ENCODE measurements around the gene WWOX. TPM values are rescaled to one million over a fixed set of nuclear protein-coding genes. Genes with fewer than 3 reads are reported as not detected.
"Not testable (repeated sequence)": the region's sequence is repeated elsewhere in the genome, so short reads cannot be mapped to it uniquely, and the experiment has no call there.

Gene WWOX
- total RNA-seq, 1 experiment from 2014 or later: 18.0 TPM

GRCh38 chr16:79185711-79186110 is 1086.3 kb downstream of the WWOX start:
- no peak for DNase-seq (ENCODE audit: low read depth)

GRCh38 chr16:79186196-79186595 is 1086.7 kb downstream of the WWOX start:
- no peak for DNase-seq (ENCODE audit: low read depth)

- DNase-seq (ENCODE audit: low read depth): no peak
Observed at GRCh38 chr16:79188115-79188738, 1088.8 kb downstream of the WWOX start.

GRCh38 chr16:79188739-79189122 is 1089.3 kb downstream of the WWOX start:
- no peak for DNase-seq (ENCODE audit: low read depth)

- DNase-seq (ENCODE audit: low read depth): no peak
Observed at GRCh38 chr16:79190542-79190941, 1091.1 kb downstream of the WWOX start.

- no peak for DNase-seq (ENCODE audit: low read depth)
Observed at GRCh38 chr16:79191933-79192332, 1092.5 kb downstream of the WWOX start.

- DNase-seq (ENCODE audit: low read depth): no peak
Observed at GRCh38 chr16:79192904-79193303, 1093.5 kb downstream of the WWOX start.

- no peak for DNase-seq (ENCODE audit: low read depth)
Observed at GRCh38 chr16:79194291-79194690, 1094.8 kb downstream of the WWOX start.

- no peak for DNase-seq (ENCODE audit: low read depth)
Observed at GRCh38 chr16:79195938-79196337, 1096.5 kb downstream of the WWOX start.

- no peak for DNase-seq (ENCODE audit: low read depth)
Observed at GRCh38 chr16:79201436-79201835, 1102.0 kb downstream of the WWOX start.

GRCh38 chr16:79202977-79203376 is 1103.5 kb downstream of the WWOX start:
- no peak for DNase-seq (ENCODE audit: low read depth)

- DNase-seq (ENCODE audit: low read depth): no peak
Observed at GRCh38 chr16:79204486-79204885, 1105.0 kb downstream of the WWOX start.

GRCh38 chr16:79206889-79207288 is 1107.4 kb downstream of the WWOX start:
- no peak for DNase-seq (ENCODE audit: low read depth)

- no peak for DNase-seq (ENCODE audit: low read depth)
Observed at GRCh38 chr16:79209308-79209707, 1109.9 kb downstream of the WWOX start.

GRCh38 chr16:79210607-79211006 is 1111.2 kb downstream of the WWOX start:
- DNase-seq (ENCODE audit: low read depth): no peak

GRCh38 chr16:79211586-79211985 is 1112.1 kb downstream of the WWOX start:
- DNase-seq (ENCODE audit: low read depth): no peak

GRCh38 chr16:79212114-79212791 is 1112.8 kb downstream of the WWOX start:
- no peak for DNase-seq (ENCODE audit: low read depth)

GRCh38 chr16:79213214-79213613 is 1113.8 kb downstream of the WWOX start:
- no peak for DNase-seq (ENCODE audit: low read depth)

- no peak for DNase-seq (ENCODE audit: low read depth)
Observed at GRCh38 chr16:79215289-79215688, 1115.8 kb downstream of the WWOX start.

GRCh38 chr16:79217375-79218011 is 1118.0 kb downstream of the WWOX start:
- DNase-seq (ENCODE audit: low read depth): no peak

GRCh38 chr16:79218351-79218750 is 1118.9 kb downstream of the WWOX start:
- DNase-seq (ENCODE audit: low read depth): no peak

GRCh38 chr16:79225994-79226393 is 1126.5 kb downstream of the WWOX start:
- not testable (repeated sequence) for DNase-seq (ENCODE audit: low read depth)

- DNase-seq (ENCODE audit: low read depth): no peak
Observed at GRCh38 chr16:79229361-79229760, 1129.9 kb downstream of the WWOX start.
